HG03280 (cell line): ENCODE results near the gene CATSPERZ.
A peak's percentile ranks its signal among the peaks of the same experiment; 100 is the strongest.

Experiments used
- ATAC-seq: cut with Tn5 transposase; IDR thresholded peaks from one replicate; pipeline ENCODE4 v1.9.1; 2021; ENCODE audit warnings: mild to moderate bottlenecking, moderate library complexity; ENCODE audit not compliant: unreplicated experiment

Gene CATSPERZ

DNA sequence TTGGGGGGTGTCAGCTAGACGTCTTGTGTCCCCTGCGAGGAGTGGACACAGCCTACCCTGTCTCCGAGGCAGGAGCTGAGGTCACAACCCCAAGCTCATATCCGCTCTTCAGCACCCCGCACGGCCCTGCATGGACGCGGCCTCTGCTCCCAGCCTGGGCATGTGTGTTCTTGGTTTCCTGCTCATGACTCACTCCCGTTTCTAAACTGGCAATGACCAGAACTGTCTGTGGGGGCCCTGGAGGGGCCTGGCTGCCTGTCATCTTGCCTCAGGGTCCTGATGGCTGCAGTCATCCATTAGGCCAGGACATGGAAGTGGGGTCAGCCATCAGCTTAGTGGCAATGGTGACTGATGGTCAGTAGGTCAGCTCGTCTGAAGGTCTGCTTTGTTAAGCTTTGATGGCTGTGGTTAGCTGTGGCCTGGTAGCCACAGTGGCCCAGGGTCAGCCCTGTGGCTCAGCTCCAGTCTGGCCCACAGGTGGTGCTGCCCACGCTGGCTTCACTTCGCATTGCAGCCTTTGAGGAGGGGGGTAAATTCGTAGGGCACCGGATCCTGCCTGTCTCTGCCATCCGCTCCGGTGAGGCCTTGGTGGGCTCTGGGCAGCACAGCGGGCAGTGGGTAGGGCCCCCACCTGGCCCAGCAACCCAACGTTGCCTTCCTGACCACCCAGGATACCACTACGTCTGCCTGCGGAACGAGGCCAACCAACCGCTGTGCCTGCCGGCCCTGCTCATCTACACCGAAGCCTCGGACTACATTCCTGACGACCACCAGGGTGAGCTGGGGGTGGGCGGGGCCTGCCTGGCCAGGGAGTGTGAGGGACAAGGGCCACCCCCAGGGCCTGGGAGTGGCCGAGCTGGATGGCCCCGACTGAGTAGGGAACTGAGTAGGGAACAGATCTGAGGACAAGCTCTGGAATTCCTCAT, 36.9 kb upstream of the CATSPERZ start:
- no peak for ATAC-seq

DNA sequence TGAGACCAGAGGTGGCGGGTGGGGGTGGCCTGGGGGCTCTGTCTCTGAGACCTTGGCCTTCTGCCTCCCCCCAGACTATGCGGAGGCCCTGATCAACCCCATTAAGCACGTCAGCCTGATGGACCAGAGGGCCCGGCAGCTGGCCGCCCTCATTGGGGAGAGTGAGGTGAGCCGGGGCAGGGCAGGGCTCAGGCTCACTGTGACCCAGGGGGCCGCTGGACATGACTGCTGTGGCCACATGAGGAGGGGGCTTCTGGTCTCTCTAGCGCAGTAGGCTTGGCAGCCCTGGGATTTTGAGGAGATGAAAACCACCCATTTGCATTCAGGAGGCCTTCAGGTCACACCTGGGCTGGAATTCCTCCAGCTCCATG, 36.2 kb upstream of the CATSPERZ start:
- ATAC-seq = no peak

DNA sequence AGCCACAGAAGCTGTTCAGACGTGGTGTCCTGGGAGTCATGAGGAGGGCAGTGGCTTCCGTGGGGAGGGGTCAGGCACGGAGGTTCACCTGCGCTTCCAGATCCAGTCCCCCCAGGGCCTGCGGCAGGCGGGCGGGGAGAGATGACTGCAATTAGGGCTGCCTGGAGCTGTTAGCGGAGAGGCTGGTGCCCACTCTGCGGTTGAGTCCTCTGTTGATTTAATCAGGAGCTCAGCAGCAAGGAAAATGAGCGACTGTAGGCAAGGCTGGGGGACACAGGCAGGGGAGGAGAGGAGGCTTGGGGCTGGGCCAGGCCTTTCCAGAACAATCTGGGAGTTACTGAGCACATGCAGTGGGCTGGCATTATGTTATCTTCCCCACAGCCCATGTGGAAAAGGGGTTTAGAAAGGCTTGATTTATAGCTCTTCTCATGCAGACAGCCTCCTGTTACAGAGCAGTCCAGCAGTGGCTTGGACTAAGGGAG, 35.7 kb upstream of the CATSPERZ start:
- no peak for ATAC-seq

DNA sequence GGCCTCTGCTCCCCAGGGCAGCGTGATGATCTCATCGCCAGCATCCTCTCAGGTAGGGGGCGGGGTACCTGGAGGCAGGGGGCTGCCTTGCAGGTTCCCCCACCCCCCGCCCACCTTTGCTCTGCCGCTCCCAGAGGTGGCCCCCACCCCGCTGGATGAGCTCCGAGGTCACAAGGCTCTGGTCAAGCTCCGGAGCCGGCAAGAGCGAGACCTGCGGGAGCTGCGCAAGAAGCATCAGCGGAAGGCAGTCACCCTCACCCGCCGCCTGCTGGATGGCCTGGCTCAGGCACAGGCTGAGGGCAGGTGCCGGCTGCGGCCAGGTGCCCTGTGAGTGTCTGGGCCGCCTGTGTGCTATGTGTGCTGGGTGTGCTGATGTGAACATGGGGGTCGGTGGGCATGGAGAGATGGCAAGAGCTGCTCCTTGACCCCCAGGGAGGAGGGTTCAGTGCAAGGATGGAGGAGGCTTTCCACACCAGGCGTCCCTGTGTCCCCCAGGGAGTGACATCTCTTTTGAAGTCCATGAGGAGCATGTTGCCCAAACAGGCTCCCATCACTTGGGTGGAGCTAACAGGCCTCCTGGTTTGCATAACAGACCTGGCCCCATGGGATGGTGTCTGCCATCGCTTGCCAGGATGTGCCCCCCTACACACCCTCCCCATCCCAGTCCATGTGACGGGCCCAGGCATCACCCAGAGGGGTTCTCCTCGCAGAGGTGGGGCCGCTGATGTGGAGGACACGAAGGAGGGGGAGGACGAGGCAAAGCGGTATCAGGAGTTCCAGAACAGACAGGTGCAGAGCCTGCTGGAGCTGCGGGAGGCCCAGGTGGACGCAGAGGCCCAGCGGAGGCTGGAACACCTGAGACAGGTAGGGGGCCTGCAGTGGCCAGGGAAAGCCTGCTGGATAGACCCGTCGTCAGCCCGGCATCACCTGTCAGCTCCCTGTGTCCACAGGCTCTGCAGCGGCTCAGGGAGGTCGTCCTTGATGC, 34.7 kb upstream of the CATSPERZ start:
- no peak for ATAC-seq

DNA sequence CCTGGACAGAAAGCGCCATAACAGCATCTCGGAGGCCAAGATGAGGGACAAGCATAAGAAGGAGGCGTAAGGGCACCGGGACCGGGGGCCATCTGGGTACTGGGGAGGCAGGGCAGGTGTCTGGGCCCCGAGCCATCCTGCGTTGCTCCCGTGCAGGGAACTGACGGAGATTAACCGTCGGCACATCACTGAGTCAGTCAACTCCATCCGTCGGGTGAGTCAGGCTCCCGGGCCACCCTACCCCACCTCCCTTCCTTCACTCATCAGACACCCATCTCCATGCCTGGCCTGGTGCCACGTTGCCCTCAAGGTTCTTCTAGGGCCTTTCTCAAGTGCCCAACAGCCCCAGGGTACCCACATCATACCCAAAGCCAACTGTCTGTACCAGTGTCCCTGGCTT, 33.8 kb upstream of the CATSPERZ start:
- ATAC-seq = no peak

DNA sequence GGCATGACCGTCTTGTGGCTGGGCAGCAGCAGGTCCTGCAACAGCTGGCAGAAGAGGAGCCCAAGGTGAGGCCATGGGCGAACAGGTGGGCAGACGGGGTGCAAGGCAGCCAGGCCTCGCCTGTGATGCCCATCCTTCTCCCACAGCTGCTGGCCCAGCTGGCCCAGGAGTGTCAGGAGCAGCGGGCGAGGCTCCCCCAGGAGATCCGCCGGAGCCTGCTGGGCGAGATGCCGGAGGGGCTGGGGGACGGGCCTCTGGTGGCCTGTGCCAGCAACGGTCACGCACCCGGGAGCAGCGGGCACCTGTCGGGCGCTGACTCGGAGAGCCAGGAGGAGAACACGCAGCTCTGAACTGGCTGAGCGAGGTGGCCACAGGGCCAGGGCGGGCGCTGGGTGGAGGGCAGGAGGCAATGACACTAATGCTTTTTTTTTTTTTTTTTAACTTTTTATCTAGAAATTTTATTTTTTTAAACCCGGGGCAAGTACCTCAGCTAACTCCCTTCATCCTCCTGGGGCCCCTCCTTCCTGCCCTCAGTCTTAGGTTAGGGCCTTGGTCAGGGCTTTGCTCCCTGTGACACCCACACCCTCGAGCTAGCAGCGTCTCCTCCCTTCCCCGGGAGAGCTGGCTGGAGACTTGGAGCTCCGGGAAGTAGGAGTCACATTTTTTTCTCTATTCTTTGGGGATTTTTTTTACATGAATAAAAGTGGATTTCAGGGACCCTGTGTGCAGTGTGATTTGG, 32.8 kb upstream of the CATSPERZ start:
- no peak for ATAC-seq

DNA sequence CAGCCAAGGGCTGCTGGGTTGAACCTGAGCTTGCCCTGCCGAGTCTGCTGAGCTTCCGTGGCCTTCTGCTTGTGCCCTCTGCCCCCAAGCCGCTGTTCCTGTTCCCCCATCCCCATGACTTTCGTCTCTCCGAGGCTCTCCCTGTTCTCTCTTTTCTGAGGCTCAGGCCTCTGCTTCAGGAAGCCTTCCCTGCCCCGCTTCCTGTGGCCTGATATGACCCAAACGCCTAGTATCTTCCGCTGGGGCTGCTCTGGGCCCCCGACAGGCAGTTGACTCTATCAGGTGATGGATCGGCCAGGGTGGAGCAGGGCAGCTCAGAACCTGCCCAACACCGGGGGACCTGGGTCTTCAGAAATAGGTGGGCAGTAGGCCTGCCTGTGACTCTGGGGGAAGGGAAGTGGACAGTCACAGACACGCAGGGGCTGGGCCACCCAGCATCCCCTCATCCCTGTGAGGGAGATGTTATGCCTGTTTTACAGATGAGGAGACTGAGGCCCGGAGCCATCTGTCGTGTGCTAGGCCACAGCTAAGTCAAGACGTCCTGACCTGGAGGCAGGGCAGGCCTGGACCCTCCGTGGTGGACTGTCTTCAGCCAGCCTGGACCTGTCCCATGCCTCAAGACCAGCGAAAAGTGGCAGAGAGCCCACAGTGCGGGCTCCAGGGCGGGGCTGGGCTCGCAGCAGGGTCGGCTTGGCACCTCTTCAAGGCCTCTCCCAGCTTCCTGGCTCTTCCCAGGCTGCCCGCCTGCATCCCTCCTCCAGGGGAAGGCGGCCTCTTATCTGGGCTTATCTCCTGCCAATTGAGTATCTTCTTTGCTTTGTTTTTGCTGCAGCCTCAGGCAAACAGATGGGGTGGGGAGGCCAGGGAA, 31.9 kb upstream of the CATSPERZ start:
- ATAC-seq = no peak

DNA sequence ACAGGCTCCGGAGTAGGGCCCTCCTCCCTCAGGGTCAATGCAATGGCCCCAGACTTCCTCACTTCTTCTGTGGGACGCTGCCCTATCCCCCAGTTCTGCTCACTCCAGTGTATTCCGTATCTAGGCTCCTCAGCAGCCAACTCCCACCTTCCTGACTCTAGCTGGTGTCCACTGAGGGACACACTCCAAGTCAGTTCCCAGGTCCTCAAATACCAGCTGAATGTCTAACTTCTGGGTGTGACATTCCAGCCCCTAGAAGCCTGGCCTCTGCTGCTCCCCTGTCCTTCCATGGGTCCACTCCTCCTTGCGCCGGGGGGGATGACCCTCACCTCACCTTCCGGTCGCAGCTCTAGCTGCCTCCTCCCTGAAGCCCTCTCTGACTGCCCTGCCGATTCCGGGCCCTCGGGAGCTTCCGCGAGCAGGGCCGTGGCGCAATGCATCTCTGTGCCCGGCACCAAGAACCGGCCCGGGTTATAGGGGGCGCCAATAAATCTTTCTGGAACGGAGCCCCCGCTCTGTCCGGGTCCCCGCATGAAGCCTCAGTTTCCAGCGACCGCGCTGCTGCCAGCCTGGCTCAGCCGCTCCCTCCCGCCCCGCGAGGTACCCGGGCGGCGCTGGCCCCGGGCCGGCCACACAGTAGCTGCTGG, 31.1 kb upstream of the CATSPERZ start:
- ATAC-seq = peak; percentile 9

DNA sequence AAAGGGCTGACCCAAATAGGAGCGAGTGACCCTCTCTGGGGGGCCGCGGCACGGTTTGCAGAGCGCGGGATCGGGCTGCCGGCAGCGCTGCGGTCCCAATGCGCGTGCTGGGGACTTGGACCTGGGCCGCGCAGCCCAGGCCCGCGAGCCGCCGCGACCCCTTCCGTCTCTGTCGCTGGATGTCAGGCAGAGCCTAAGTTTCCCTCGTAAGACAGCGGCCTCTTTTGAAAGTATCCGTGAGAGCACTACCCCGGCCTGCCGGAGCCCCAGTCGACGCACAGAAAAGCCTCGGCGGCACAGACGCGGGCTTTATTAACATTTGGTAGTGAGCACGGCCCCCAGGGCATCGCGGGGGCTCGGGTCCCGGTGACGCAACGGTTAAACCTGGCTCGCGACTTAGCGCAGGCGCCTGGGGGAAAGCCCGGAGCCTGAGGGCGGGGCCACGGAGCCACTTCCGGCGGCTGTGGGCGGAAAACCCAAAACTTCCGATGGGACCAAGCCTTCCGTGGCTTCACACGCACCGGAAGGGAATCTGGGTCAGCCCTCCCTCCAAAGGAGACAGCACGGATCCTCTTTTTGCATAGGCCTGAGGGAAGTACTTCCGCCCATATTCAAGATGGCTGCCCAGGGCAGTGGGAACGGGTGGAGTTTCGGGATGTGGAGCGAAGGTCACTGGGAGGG, 30.5 kb upstream of the CATSPERZ start:
- peak; percentile 64 for ATAC-seq

DNA sequence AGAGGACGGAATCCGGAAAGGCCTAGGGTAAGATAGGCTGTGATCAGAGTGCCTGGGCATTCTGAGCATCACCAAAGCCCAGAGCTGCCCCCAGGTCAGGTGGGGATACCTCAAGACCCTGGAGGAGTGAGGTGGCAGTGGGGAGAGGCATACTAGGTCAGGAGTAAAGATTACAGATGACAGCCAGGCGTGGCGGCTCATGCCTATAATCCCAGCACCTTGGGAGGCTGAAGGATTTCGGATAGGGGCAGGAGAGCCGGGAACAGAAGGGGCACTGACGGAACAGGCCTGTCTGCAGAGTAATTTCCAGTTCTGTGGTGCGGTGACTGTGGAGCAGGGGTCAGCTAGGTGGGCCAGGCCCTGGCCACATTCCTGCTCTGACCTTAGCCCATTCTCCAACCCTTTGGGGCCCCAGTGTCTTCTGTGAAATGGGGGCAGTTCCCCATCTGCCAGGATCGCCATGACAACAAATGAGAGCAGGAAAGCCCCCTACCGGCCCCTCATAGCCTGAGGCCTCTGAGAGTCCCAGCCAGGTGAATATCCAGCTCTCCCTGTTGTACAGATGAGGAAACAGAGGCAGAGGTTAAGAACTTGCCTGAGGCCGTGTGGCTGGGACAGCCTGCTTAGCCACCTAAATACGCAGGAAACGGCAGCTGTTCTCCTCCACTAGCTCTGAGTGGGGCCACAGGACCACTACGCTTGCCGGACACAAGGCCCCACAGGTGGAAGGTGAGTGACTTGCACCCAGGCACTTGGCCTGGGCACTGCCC, 24.9 kb upstream of the CATSPERZ start:
- ATAC-seq = no peak

DNA sequence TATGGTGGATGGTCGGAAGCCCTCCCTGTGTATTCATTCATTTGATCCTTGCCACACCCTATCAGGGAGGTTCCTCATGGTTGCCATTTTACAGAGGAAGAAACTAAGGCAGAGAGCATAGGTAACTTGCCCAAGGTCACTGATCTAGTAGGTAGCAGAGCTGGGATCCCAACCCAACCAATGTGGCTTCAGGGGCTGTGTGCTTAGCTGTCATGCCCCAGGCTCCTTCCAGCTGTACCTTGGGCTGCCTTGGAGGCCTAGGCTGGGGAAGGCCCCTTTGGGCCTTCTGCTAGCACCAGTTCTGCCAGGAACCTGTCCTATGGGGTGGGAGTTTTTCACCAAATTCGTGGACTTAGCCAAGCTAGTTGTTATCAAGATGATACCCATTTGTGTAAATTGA, 24.3 kb upstream of the CATSPERZ start:
- ATAC-seq = no peak

DNA sequence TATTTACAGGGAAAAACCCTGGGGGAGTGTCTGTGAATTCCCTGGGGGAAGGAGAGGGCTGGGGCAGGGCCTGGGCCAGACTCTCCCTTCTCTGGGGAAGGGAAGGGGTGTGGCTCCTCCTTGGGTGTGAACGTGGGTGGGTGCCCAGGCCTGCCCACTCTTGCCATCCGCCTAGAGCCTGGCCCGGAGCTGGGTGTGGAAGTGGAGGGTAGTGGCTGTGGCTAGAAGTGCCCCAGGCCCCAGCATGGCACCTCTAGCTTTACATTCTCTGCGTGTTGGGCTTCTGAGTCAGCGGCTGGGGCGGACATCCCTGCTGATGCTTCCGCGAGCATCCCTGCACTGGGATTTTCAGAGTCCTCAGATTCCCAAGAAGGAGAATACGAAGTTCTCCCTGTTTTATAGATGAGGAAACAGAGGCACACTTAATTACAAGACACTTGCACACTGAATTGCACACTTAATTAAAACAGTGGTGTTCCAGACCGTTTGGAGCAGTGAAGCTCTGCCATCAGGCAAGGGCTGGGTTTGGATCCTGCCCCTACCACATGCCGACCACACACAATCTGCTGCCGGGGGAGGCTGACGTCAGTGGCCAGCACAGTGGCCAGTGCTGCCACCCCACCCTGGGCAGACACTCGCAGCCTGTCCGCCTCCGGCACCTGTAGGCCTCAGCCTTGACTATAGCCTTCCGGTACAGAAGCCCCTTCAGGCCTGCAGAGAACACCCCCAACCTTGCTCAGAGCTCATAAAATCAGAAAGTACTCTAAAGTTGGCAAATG, 23.3 kb upstream of the CATSPERZ start:
- ATAC-seq = no peak

DNA sequence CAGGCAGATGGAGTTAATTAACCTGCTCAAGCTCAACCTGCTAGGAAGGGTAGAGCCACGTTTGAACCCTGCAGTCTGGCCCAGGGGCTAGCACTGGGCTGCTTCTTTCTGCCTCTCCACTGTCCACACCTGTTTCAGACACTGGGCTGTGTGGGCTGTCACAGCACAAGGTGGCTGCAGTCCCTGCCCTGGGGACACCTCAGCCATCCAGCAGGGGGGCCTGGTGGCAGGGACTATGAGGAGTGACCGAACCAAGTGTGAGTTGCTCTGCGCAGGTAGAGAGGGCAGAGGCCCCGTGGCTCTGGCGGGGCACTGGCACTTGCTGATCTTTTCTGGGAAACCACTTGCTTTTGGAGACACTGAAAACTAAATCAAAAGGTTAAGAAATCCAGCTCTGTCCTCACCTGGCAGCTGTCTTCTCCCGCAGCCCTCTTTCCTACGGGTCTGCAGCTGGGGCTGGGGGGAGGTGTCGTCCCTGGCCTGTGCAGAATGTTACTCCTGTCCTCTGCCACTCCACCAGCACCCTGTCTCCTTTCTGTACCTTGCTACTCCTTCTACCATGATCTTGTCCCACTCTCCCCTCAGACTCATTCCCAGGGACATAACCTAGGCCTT, 21.5 kb upstream of the CATSPERZ start:
- ATAC-seq = no peak

DNA sequence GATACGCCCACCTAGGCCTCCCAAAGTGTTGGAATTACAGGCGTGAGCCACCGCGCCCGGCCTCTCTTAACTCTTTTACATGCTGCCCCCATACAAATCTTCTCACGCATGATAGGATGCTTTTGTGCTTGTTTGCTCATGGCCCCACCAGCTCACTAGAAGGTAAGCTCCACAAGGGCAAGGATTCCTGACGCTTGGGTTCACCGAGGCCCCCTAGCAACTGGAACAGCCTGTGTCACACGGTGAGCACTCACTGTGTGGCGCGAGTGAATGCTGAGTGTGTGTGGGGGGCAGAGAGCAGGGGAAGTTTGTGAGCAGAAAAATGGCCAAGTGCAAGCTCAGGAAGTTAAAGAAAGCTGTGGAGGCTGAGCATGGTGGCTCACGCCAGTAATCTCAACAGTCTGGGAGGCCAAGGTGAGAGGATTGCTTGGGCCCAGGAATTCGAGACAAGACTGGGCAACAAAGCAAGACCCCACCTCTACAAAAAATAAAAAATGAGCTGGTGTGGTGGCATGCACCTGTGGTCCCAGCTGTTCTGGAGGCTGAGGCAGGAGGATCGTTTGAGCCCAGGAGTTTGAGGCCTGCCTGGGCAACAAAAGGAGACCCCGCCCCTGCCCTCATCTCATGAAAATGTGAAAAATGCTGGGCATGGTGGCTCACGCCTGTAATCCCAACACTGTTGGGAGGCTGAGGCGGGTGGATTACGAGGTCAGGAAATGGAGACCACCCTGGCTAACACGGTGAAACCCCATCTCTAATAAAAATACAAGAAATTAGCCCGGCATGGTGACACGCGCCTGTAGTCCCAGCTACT, 18.0 kb upstream of the CATSPERZ start:
- ATAC-seq = no peak

DNA sequence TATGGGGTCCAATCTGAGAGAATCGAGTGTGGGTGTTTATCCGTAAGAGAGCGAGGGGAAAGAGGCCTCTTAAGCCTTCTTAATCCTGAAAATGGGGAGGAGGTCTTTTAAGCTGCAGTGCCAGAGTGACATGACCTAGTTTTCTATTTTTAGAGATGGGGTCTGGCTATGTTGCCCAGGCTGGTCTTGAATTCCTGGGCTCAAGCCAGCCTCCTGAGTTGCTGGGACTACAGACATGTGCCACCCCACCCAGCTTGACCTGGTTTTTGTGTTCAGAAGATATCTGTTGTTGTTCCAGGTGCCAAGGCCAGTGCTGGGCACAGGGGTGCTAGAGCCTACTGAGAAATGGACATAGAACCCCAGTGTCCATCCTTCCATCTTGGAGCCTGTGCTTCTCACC, 17.1 kb upstream of the CATSPERZ start:
- ATAC-seq = no peak
